Measurements from ENCODE around the gene GPC1. TPM values are rescaled to one million over a fixed set of nuclear protein-coding genes. Genes with fewer than 3 reads are reported as not detected.

Gene GPC1
- total RNA-seq, 1 donor from 2014 or later = 27.2 TPM

- no peak for DNase-seq (ENCODE audit: low read depth, low spot score)
Observed at GRCh38 chr2:240396623-240397541, 38.6 kb upstream of the GPC1 start.

GRCh38 chr2:240397542-240397916 is 37.9 kb upstream of the GPC1 start:
- no peak for DNase-seq (ENCODE audit: low read depth, low spot score)

- DNase-seq (ENCODE audit: low read depth, low spot score) = no peak
Observed at GRCh38 chr2:240397924-240398645, 37.4 kb upstream of the GPC1 start.

- no peak for DNase-seq (ENCODE audit: low read depth, low spot score)
Observed at GRCh38 chr2:240398661-240399267, 36.7 kb upstream of the GPC1 start.

- DNase-seq (ENCODE audit: low read depth, low spot score) = no peak
Observed at GRCh38 chr2:240399419-240400324, 35.8 kb upstream of the GPC1 start.

- no peak for DNase-seq (ENCODE audit: low read depth, low spot score)
Observed at GRCh38 chr2:240400371-240401161, 34.9 kb upstream of the GPC1 start.

- no peak for DNase-seq (ENCODE audit: low read depth, low spot score)
Observed at GRCh38 chr2:240401308-240401707, 34.2 kb upstream of the GPC1 start.

- DNase-seq (ENCODE audit: low read depth, low spot score) = no peak
Observed at GRCh38 chr2:240401781-240402551, 33.5 kb upstream of the GPC1 start.

- DNase-seq (ENCODE audit: low read depth, low spot score) = no peak
Observed at GRCh38 chr2:240402566-240403272, 32.7 kb upstream of the GPC1 start.

GRCh38 chr2:240403396-240404104 is 31.9 kb upstream of the GPC1 start:
- DNase-seq (ENCODE audit: low read depth, low spot score) = no peak

- no peak for DNase-seq (ENCODE audit: low read depth, low spot score)
Observed at GRCh38 chr2:240404174-240404852, 31.1 kb upstream of the GPC1 start.

GRCh38 chr2:240405133-240405532 is 30.3 kb upstream of the GPC1 start:
- DNase-seq (ENCODE audit: low read depth, low spot score) = no peak

- no peak for DNase-seq (ENCODE audit: low read depth, low spot score)
Observed at GRCh38 chr2:240405684-240406313, 29.7 kb upstream of the GPC1 start.

GRCh38 chr2:240407090-240407489 is 28.4 kb upstream of the GPC1 start:
- no peak for DNase-seq (ENCODE audit: low read depth, low spot score)

GRCh38 chr2:240410004-240410403 is 25.5 kb upstream of the GPC1 start:
- no peak for DNase-seq (ENCODE audit: low read depth, low spot score)

GRCh38 chr2:240410808-240411207 is 24.7 kb upstream of the GPC1 start:
- no peak for DNase-seq (ENCODE audit: low read depth, low spot score)

Data from pulmonary artery endothelial cell (primary cell).